Panc1 (cell line): ENCODE measurements around the gene TTLL10. TPM values are rescaled to one million over a fixed set of nuclear protein-coding genes. Genes with fewer than 3 reads are reported as not detected.

Source experiments
- ATAC-seq: fragments of 200-7000 bp; cut with Tn5 transposase; 2 replicates; pipeline ENCODE4 v1.9.1; 2020; ENCODE audit warnings: mild to moderate bottlenecking, moderate library complexity
- BruUV-seq: library from RNA; stranded (reverse); fragments of 400-500 nt; replicated peaks from 2 replicates; lab custom pipeline; 2021; lab: Mats Ljungman, UMichigan
- CTCF ChIA-PET: fragments of 300-600 bp; sonication (Branson Sonifier 250); formaldehyde crosslinking; loops from one replicate; lab custom pipeline; 2022; ENCODE audit warnings: antibody characterized with exemption; lab: Charles Lee
- POLR2A ChIA-PET: fragments of 300-600 bp; sonication (Branson Sonifier 250); formaldehyde crosslinking; loops from one replicate; lab custom pipeline; 2022; ENCODE audit warnings: antibody characterized with exemption; lab: Charles Lee
- DNase-seq: peaks from one replicate; pipeline ENCODE4 v3.0.0-alpha.2; 2010; ENCODE audit warnings: low read depth, low spot score
- H3K27ac ChIP-seq: 2 replicates; pipeline ENCODE4 v1.5.1; 2011; ENCODE audit warnings: mild to moderate bottlenecking, low read length, inconsistent platforms
- H3K27me3 ChIP-seq: fragments of 200-500 bp; sonication (Bioruptor generic); 2 replicates; pipeline ENCODE4 v1.6.0; 2014; ENCODE audit warnings: low read length, inconsistent platforms; ENCODE audit not compliant: control insufficient read depth, insufficient read depth
- H3K36me3 ChIP-seq: fragments of 200-500 bp; sonication (Bioruptor generic); 2 replicates; pipeline ENCODE4 v1.5.1; 2014; ENCODE audit warnings: inconsistent platforms, mild to moderate bottlenecking, low read length, moderate library complexity; ENCODE audit not compliant: control insufficient read depth, insufficient read depth
- H3K4me1 ChIP-seq: 2 replicates; pipeline ENCODE4 v1.5.1; 2011; ENCODE audit warnings: inconsistent platforms, mild to moderate bottlenecking, low read length, moderate library complexity; ENCODE audit not compliant: control insufficient read depth, insufficient read depth
- H3K4me3 ChIP-seq, 2 experiments: 2 replicates each; pipeline ENCODE4 v1.5.1; 2011 to 2012; ENCODE audit warnings: low read depth in 2 of 2, low read length in 2 of 2, mild to moderate bottlenecking in 2 of 2, inconsistent platforms in 1 of 2, moderate library complexity in 1 of 2
- H3K9me3 ChIP-seq: fragments of 200-500 bp; sonication (Bioruptor generic); 2 replicates; pipeline ENCODE4 v1.5.1; 2014; ENCODE audit warnings: low read depth, mild to moderate bottlenecking, inconsistent platforms, low read length, moderate library complexity; ENCODE audit not compliant: control insufficient read depth, insufficient read depth
- CTCF ChIP-seq: fragments of 450-650 bp; IDR thresholded peaks from 2 replicates; pipeline ENCODE4 v1.5.1; 2017; ENCODE audit warnings: mild to moderate bottlenecking
- POLR2AphosphoS5 ChIP-seq: IDR thresholded peaks from 2 replicates; pipeline ENCODE4 v1.6.1; 2012; ENCODE audit warnings: mild to moderate bottlenecking, low read depth, low read length, moderate library complexity
- REST ChIP-seq, 2 experiments: IDR thresholded peaks; 2 replicates each; pipeline ENCODE4 v1.6.1; 2011 to 2012; ENCODE audit warnings: low read depth in 2 of 2, control low read depth in 1 of 2, low read length in 1 of 2, mild to moderate bottlenecking in 1 of 2, moderate library complexity in 1 of 2; ENCODE audit not compliant: insufficient read depth in 1 of 2
- SIN3A ChIP-seq: IDR thresholded peaks from 2 replicates; pipeline ENCODE4 v1.6.1; 2012; ENCODE audit warnings: low read depth, mild to moderate bottlenecking, low read length, moderate library complexity, borderline replicate concordance; ENCODE audit not compliant: insufficient read depth
- TCF7L2 ChIP-seq: IDR thresholded peaks from 2 replicates; pipeline ENCODE4 v1.6.1; 2011; ENCODE audit warnings: mild to moderate bottlenecking, low read depth, low read length, inconsistent platforms
- in situ Hi-C: cut with HindIII; loops from 2 replicates; pipeline ENCODE4 v1.10.0; 2016; ENCODE audit warnings: low sequenced_read_pairs, low pct_unique_long_range_greater_than_20kb
- intact Hi-C: fragments of 100-400 bp; cut with micrococcal nuclease; formaldehyde crosslinking; loops from one replicate; pipeline ENCODE4 v1.10.0; 2022; ENCODE audit not compliant: unreplicated experiment
- total RNA-seq: library from RNA; stranded (reverse); gene quantifications from one replicate; pipeline ENCODE4 v1.2.1, GENCODE V29; 2021; ENCODE audit not compliant: unreplicated experiment

The TTLL10 gene
- total RNA-seq, 1 experiment from 2014 or later, result not detected

- ChIA-PET POLR2A (no interaction called here), CTCF (no interaction called here)
- BruUV-seq, result no TSS peak
These were observed 32.2 kb downstream of the TTLL10 start for GRCh38 chr1:1205769-1206375.

GRCh38 chr1:1206376-1206965 lies 32.8 kb downstream of the TTLL10 start, which contains the start of gene TNFRSF18:
Gene TNFRSF18, minus strand, starts transcription at chr1:1206592. Its CDS starts 21 bp downstream, at chr1:1206571.
- POLR2A ChIA-PET, result no interaction called here
- intact Hi-C loops, result no loop called here

More at GRCh38 chr1:1205769-1206375, 32.2 kb downstream of the TTLL10 start:
- peaks cover 11% of the 10 kb centered on the region for H3K4me1 ChIP-seq
- peak; percentile 5; the same call in 1 of the 2 replicates for ATAC-seq
- intact Hi-C loops, result no loop called here
- no peak for DNase-seq
- no peak overlapping the region for H3K27ac ChIP-seq
- in situ Hi-C loops, result no loop called here
- no peaks in the 10 kb centered on the region for H3K27me3 ChIP-seq
- peak overlapping the region; percentile 25 to 38 for H3K4me3 ChIP-seq
- TF ChIP-seq POLR2AphosphoS5 (no peak), CTCF (no peak; the same call in 1 of the 2 replicates), REST (IDR thresholded peaks at IDR 0.05; ENCODE audit: insufficient read depth in 1 of 2, low read depth in 2 of 2, low read length in 1 of 2) (no peak), SIN3A (no peak), TCF7L2 (no peak)
- H3K9me3 ChIP-seq, result no peaks in the 10 kb centered on the region
- no peaks in the 10 kb centered on the region for H3K36me3 ChIP-seq

More at GRCh38 chr1:1206376-1206965, 32.8 kb downstream of the TTLL10 start, which contains the start of gene TNFRSF18:
- Histone ChIP-seq H3K4me1 (peaks cover 11% of the 10 kb centered on the region), H3K27me3 (no peaks in the 10 kb centered on the region), H3K27ac (no peak within 1 kb of the TSS), H3K36me3 (no peaks in the 10 kb centered on the region), H3K4me3 (peak within 1 kb of the TSS; percentile 25 to 38), H3K9me3 (no peaks in the 10 kb centered on the region)
- no TSS peak for BruUV-seq
- DNase-seq, result no peak
- ATAC-seq, result peak; percentile 49
- in situ Hi-C loops, result no loop called here
- TF ChIP-seq POLR2AphosphoS5, result no peak
- no peak for TF ChIP-seq CTCF
- TF ChIP-seq REST (IDR thresholded peaks at IDR 0.05; ENCODE audit: insufficient read depth in 1 of 2, low read depth in 2 of 2, low read length in 1 of 2), result no peak
- no peak for TF ChIP-seq TCF7L2
- TF ChIP-seq SIN3A, result no peak
- CTCF ChIA-PET, result no interaction called here
